GM19372 (cell line): ENCODE results near the gene KMT2A.
A peak's percentile ranks its signal among the peaks of the same experiment; 100 is the strongest.
"Not testable (repeated sequence)": the region's sequence is repeated elsewhere in the genome, so short reads cannot be mapped to it uniquely, and the experiment has no call there.

Source experiments
- ATAC-seq: cut with Tn5 transposase; IDR thresholded peaks from one replicate; pipeline ENCODE4 v1.9.1; 2021; ENCODE audit warnings: mild to moderate bottlenecking, low read depth, moderate library complexity; ENCODE audit not compliant: unreplicated experiment

The KMT2A gene

DNA sequence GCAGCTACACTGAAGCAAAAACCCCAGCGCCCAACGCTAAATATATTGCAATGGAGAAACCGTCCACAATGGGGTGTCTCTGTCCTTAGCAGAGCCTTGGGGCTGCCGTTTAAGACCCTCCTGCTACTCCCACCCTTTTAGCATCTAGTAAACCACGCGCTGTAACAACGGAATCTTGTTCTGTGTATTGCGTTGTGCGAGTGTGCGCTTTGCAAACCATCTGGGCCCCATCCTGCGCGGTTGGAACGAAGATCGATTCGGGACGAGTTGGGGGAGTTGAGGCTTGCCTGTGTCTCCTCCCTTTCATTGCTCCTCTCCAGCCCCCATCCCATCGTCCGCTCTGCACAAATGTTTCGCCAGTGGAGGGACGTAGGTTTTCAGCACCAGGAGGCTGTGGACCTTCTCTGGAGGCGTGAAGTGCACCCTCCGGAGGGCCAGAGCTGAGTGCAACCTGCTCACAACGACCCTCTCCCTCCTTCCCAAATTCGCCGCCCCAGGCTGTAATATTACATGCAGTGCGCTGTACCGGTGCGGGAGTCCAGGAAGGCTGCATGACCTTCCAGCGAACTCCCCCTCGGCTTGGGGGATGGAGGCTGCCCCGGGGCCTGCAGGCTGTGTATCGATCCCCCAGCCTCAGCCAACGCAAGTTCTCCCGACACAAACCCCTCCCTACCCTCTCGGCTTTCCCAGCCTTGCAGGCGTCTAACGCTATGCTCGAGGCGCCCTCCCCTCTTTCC lies 1.6 kb upstream of the KMT2A start:
- no peak for ATAC-seq

DNA sequence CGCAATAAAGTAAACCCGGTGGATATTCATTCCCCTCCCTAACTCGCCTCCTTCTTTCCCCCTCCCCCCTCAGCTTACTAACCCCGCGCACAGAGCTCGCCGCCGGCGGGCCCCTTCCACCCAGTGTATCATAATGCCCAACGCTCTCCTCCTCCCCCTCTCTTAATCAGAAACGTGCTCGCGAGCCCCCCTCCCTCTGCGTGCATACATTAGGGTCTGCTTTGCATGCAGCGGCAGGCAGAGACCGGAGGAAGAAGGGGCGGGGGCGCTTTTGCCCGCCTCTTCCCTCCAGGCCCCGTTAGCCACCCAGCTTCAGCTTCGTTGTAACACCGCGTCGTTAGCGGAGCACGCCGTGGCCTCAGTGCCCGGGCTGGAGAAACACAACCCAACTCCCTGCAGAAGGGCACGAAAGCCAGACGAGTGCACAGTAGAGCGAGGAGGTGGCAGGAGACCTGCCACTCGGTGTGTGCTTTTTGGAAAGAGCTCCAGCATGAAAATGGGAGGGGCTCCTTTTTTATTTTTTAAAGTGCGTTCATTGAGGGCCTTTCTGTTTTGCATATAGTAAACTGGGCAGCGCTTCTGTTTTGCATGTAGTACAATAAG lies 901 bp upstream of the KMT2A start:
- ATAC-seq: peak; percentile 25

DNA sequence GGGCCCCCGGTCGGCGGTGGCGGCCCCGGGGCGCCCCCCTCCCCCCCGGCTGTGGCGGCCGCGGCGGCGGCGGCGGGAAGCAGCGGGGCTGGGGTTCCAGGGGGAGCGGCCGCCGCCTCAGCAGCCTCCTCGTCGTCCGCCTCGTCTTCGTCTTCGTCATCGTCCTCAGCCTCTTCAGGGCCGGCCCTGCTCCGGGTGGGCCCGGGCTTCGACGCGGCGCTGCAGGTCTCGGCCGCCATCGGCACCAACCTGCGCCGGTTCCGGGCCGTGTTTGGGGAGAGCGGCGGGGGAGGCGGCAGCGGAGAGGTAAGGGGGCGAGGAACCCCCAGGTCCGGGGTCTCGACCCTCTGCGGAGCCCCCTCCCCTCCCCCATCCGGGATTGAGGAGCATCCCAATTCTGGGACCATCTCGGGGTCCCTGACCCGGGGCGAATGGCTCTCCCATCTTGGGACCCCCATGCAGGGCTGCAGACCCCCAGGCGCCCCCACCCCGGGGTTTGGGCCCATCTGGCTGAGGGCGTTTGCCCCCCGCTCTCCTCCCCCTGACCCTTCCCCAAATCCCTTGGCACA lies 431 bp downstream of the KMT2A start:
- no peak for ATAC-seq

DNA sequence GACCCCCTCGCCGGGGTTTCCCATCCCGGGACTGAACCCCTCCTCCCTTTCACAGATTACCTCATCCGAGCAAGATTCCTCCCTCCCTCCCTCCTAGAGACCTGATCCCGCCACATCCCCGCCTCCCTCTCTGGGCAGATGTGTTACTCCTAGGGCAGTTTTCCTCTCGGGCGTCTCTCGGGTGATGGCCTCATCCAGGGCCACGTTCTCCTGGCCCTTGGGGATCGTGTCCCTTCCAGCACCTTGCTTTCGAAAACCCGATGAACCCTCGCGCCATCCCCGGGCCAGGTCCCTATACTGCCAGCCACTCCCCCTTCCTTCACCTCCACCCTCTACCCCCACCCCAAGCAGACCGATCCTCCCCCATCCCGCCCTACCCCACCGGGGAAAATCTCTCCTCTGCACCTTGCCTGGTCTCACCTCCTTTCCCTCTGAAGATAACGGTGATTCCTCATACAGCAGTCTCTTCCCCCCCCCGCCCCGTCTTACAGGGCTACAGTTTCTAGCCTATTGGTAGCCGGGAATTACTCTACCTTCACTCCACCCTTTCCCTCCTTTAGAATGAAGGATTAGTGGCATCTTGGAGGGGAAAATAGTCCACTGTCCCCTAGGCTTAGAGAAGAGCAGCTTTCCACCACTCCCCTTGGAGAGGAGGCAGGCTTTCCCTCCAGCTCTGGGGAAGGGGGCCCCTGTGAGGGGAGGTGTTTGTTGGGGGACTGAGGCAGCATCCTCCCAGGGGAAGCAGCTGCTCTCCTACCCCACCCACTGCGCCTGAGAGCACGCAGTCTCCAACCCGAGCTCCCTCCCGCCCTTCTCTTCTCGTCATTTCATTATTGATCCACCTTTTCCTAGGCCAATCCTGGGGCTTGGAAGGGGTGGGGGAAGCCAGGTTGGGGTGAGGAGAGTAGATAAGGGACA lies 1.2 kb downstream of the KMT2A start:
- ATAC-seq: no peak

DNA sequence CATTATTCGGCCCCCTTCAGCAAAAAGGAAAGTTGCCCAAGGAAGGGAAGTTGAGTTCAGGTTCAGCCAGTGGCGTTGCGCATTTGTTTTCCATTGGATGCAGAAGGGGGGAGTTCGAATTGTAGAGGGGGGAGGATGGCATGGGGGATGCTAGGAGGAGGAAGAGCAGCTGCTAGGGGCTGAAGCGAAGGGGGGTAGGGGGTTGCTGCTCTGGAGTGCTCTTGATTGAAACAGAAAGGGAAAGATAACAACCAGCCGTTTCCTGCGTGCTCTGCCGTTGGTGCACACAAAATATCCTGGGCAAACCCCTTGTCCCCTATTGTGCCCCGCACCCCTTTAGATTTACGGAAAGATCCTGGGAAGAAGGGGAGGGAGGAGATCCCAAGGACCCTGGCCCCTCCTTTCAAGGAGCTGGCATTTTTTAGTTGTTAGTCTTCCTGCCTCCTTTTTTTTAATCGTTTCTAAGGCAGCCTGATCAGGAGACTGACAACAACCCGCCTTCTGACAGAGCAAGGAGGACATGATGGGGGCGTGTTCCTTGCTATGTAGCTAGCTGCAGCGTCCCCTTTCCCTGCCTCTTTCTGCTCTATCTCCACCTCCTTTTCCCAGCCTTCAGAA lies 2.1 kb downstream of the KMT2A start:
- ATAC-seq: no peak

DNA sequence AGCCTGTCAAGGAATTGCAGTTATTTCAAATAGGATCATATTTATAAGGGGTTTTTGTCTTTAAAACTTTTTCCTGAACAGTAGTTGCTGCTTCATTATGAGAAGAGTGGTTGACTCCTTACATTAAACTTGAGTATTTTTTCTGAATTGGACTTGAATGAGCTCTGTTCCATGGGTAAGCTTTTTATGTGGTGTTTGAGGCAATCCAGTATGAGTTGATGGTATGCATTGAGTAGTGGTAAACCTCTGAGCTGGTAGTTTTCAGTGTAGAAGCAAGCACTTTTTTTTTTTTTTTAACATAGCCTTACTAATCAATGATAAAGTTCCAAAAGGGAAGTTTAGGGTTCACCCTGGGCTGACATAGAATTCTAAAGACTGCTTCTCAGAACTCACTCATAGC lies 3.4 kb downstream of the KMT2A start:
- no peak for ATAC-seq

DNA sequence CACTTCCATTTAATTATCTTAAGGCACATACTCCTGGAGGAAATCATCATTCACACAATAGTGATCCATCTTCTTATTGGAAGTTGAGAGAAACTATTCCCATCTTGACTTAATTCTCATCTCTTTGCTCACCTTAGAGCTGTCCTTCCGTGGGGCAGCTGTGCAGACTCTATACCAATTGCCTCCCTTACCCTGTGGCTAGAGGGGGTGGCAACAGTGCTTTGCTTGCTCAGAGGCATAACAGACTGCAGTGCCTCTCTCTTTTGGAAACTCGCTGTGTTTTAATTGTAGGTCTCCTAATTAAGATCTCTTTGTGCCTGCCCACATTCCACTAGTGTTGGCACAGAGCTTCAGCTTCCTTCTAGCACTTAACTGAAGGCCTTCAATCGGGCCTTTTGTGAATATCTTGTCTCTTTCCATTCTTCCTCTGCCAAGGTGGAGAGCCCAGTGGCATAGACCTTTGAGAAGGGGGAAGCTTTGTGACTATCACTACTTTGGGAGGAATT lies 5.5 kb downstream of the KMT2A start:
- ATAC-seq: no peak

DNA sequence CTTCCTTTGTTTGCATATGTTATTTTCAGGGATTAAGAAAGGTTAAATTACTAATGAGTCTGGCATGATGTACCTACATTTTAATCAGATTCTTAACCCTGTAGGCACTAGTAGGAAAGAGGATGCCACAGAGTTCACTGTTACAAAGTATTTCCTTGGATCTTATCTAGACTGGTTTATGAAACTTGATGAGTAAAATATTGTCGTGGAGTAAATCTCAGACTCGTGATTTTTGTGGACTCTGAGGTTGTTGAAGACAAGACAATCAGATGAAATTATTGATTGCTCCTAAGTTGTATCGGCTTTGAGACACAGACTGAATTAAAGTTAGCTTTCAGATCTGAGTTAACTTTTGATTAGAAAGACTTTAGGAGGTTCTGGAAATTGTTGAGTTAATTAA lies 6.0 kb downstream of the KMT2A start:
- no peak for ATAC-seq

DNA sequence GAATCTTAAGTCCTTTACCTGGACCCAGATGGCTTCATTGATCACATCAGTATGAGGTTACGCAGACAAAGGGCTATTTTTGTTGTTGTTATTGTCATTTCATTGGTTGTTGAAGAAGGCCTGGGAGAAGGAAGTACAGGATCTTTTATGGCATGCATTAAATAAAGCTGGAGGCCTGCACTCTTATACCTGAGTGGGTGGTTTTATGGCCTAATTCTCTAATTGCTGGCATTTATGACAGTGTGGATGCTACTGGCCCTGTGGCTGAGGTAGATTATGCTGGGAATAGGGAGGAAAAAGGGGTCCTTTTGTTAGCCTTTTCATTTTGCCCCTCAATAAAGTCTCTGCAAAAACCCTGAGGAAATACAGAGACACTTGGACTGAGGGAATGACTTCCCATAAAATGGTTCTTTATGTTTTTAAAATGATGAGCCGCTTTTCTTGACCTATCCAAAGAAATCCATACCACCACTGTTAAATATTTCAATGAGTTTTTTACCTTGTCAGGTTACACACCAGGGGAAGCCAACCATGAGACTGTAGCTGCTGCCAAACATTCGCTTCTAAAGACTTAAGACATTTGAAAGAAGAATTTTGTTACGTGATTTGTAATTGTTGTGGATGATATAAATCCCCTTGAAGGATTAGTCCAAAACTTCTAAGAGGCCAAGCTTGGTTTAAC lies 6.8 kb downstream of the KMT2A start:
- no peak for ATAC-seq

DNA sequence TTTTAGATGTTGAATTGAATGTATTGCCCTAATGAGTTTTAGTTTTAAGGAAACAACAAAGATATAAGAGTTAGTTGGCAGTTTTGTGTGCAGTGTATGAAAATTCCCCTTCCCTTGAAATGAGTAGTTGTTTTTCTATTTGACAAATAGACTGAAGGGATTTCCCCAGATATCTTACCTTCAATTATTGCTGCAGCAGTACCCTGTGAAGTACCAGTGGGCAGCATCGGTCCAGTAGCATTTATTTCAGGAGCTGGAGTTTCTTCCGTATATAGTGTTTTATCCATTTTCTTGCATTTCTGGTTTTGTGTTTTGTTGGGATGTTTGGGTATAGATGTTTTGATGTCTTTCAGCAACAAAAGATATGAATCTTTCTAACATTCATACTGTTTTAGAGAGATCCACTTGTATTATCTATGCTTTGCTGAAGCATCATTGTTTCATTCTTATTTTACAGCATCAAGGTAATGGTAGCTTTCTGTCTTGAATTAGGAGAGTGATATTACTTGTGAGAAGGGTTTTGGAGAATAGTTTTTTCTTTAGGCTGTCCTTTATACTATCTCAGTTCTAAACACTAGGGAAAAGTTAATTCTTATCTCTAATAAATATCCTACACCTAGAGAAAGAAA lies 7.4 kb downstream of the KMT2A start:
- ATAC-seq: no peak

DNA sequence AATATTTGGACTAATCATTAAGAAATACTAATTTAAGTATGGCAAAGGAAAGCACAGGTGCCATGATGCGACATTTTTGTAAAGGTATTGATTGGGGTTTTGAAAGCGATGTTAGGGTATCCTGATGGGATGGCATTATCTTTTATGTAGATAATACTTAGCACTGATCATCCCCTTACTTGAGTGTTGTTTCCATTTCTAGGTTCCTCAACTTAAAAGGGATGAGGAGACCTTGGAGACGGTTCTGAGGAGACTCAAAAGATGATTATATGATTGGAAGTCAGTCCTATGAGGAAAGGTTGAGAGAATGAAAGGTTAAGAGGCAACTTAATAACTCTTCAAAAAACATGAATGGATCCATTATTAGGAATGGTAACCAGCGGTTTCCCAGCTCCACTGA lies 11.1 kb downstream of the KMT2A start:
- no peak for ATAC-seq

DNA sequence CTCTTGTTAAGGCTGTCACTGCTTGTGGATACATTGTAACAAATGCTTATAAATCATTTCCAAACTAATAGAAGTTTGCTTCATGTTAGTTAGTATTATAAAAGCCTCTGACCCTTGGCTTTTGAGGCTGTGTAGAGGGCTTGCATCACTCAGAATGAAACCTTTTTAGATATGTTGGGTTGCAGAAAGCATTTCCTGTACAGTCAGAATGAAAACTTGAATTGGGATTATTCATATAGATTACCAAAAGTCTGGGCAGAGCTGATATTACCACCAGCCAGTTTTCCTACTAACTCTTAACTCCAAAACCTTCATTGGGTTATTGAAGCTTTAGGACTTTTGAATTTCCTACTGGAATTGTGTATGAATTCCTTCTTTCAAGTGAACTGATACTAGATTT lies 12.0 kb downstream of the KMT2A start:
- no peak for ATAC-seq

DNA sequence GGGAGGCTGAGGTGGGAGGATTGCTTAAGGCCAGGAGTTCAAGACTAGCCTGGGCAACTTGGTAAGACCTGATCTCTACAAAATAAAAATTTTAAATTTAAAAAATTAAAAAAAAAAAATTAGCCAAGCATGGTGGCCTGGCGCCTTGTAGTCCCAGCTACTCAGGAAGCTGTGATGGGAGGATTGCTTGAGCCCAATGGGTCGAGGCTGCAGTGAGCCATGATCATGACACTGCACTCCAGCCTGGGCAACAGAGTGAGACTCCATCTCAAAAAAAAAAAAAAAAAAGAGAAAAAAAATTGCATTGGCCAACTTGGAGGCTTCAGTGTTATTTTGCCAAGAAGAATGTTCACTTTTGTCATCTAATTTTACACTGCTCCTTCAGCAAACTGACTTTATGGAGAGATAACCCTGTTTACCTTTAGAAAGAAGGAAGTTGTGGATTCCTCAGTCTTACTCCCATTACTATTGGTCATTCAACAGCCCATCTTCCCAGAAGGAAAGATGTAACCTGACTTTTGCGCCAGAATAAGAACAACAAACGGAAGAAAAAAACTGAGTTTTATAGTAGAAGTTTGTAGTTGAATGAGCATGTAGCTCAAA lies 13.1 kb downstream of the KMT2A start:
- ATAC-seq: no peak

DNA sequence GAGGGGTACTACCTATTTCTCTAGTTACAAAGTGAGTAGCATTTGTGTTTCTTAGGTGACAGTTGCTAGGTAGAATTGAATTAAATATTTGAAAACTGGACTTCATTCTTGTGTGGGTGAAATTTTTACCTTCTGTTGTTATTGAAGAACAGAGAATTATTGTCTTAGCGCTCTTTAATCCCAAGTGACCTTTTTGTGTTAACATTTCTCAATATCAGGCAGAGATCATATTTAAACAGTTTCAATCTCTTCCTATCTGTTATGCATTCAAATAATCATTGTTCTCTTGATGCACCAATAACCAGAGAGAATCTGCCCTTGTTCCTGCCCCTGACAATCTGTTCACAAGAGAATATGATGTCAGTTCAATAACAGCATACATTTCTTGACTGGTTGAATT lies 14.2 kb downstream of the KMT2A start:
- ATAC-seq: no peak

DNA sequence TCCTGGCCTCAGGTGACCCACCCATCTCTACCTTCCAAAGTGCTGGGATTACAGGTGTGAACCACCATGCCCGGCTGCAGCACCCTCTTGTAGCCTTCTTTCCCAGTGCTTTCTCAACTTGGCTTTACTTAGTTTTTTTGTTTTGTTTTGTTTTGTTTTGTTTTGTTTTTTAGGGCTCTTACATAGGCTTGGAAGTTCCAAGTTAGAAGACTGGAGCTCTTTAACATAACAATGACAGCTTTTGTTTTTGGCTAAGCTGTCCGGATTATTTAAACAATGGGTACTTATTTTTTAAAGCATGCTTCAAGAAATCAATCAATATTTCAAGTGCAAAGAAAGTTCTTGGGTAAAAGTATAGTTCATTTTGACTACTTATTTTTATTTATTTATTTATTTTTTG lies 25.9 kb downstream of the KMT2A start:
- no peak for ATAC-seq

DNA sequence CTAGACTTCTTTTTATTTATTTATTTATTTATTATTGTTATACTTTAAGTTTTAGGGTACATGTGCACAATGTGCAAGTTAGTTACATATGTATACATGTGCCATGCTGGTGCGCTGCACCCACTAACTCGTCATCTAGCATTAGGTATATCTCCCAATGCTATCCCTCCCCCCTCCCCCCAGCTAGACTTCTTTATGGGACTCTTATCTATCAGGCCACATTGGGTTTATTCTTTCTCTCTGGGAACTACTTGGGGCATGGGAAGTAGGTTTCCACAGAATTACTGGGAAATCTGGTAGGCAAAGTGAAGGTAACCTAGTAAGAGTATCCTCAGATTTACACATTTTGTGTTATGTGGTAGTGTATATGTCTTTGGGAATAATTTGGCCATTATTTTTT lies 32.7 kb downstream of the KMT2A start:
- not testable (repeated sequence) for ATAC-seq

DNA sequence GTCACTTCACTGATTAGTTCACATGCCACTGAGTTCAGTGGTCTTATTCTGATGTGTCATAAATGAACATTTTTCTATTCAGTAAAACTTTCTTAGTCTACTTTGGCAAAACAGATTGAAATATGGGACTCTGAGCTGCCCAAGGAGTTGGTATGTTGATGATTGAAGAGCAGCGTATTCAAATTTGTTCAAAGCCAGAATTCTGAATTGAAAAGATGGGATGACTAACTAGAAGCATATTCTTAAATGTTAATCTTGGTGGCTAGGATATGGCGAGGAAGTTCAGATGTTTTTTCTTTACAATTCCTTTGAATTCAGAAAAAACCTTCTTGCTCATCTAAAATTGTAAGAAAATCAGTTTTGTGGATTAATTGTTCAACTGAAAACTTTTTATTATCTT lies 34.7 kb downstream of the KMT2A start:
- no peak for ATAC-seq

DNA sequence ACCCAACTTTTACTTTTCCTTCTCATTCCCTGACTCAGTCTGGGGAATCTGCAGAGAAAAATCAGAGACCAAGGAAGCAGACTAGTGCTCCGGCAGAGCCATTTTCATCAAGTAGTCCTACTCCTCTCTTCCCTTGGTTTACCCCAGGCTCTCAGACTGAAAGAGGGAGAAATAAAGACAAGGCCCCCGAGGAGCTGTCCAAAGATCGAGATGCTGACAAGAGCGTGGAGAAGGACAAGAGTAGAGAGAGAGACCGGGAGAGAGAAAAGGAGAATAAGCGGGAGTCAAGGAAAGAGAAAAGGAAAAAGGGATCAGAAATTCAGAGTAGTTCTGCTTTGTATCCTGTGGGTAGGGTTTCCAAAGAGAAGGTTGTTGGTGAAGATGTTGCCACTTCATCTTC lies 37.2 kb downstream of the KMT2A start:
- ATAC-seq: no peak

DNA sequence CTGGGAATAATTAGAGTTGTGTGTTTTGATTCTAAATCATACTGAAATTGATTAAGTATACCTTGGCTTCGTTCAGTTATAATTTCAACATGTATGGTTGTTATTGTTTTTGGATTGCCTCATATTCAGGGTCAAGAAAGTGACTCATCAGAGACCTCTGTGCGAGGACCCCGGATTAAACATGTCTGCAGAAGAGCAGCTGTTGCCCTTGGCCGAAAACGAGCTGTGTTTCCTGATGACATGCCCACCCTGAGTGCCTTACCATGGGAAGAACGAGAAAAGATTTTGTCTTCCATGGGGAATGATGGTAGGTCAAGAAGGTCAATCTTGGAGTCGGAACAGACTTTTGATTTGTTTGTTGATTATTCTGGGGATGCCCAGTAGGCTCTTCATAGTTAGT lies 40.4 kb downstream of the KMT2A start:
- no peak for ATAC-seq
